Vagina (tissue), 2 donors: Measurements from ENCODE around the gene BAHCC1. TPM values are rescaled to one million over a fixed set of nuclear protein-coding genes. Genes with fewer than 3 reads are reported as not detected.

ENCODE experiments used
- DNase-seq, 2 donors: peaks; one replicate each; pipeline ENCODE4 v3.0.0-alpha.2; 2017; ENCODE audit errors: extremely low spot score in 2 of 2
- H3K27ac ChIP-seq: fragments of 200-600 bp; sonication (generic); one replicate; pipeline ENCODE4 v1.5.1; 2019
- H3K27me3 ChIP-seq: fragments of 200-600 bp; sonication (generic); one replicate; pipeline ENCODE4 v1.5.1; 2019
- H3K36me3 ChIP-seq, 2 donors: fragments of 200-600 bp; sonication (generic); one replicate each; pipeline ENCODE4 v1.5.1; 2017 to 2019
- H3K4me1 ChIP-seq: fragments of 200-600 bp; sonication (generic); one replicate; pipeline ENCODE4 v1.5.1; 2019
- H3K4me3 ChIP-seq, 2 donors: fragments of 200-600 bp; sonication (generic); 1 replicate in 1 of 2; 2 replicates in 1 of 2; pipeline ENCODE4 v1.5.1; 2016 to 2019
- H3K9me3 ChIP-seq: fragments of 200-600 bp; sonication (generic); one replicate; pipeline ENCODE4 v1.5.1; 2019
- CTCF ChIP-seq, 3 experiments: fragments of 450-650 bp in 2 of 3; fragments of 200-600 bp in 1 of 3; sonication (generic) in 1 of 3; IDR thresholded peaks; one replicate each; pipeline ENCODE4 v1.5.1; 2017 to 2019; ENCODE audit warnings: antibody characterized with exemption in 3 of 3, mild to moderate bottlenecking in 2 of 3, moderate library complexity in 2 of 3
- POLR2A ChIP-seq, 2 donors: fragments of 450-650 bp; IDR thresholded peaks; one replicate each; pipeline ENCODE4 v1.6.1; 2017; ENCODE audit warnings: antibody characterized with exemption in 2 of 2, mild to moderate bottlenecking in 2 of 2, moderate library complexity in 2 of 2
- POLR2AphosphoS5 ChIP-seq, 2 donors: sonication (generic); formaldehyde crosslinking; IDR thresholded peaks; one replicate each; pipeline ENCODE4 v1.9.0; 2017; ENCODE audit warnings: antibody characterized with exemption in 2 of 2, mild to moderate bottlenecking in 2 of 2, low read depth in 1 of 2; ENCODE audit not compliant: insufficient read depth in 1 of 2
- intact Hi-C: fragments of 100-400 bp; cut with DNase I; formaldehyde crosslinking; loops from one replicate; pipeline ENCODE4 v1.15.1; 2023
- total RNA-seq: library from RNA; depleted of rRNA; stranded (reverse); fragments of >200 nt; gene quantifications from one replicate; pipeline ENCODE4 v1.2.3, GENCODE V29; 2016

Gene BAHCC1
- total RNA-seq, 1 donor from 2014 or later: 9.1 TPM

DNA sequence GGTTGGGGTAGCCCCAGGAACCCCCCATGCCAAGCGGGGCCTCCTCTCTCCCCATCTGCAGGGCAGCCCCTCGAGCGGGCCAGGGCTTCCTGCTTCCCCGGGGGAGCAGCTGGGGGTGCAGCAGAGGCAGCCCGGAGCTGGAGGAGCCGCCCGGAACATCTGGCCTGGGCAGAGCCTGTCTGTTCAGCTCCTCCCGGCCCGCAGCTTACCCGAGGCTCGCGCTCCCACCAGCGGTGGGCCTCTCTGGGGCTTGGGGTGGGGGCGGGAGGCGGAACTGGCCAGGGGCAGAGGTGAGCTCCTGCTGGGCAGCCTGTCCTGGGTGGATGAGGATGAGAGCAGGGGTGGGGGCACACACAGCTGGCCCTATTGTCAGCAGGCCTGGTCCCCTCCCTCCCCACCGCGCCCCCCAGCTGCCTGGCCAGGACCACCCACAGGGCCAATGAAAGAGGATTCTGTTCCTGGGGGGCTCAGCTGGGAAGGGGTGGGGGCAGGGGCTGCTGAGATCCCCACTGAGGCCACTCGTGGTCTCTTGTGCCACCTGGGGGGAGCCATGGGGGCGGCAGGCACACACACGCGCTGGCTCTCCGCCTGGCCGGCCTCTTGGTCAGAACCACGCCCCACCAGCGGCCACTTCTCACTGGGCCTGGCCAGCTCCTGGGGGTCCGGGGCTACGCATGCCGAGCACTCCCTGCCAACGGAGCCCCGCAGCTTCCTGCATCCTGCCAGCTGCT lies 34.7 kb downstream of the BAHCC1 start:
- H3K27me3 ChIP-seq: no peaks in the 10 kb centered on the region
- intact Hi-C loops: no loop called here
- no peak for DNase-seq
- peak overlapping the region; percentile 3 to 26 for H3K4me3 ChIP-seq
- H3K4me1 ChIP-seq: peaks cover 37% of the 10 kb centered on the region
- H3K36me3 ChIP-seq: no peaks in the 10 kb centered on the region
- no peaks in the 10 kb centered on the region for H3K9me3 ChIP-seq
- TF ChIP-seq CTCF (IDR thresholded peaks at IDR 0.05): no peak
- TF ChIP-seq POLR2AphosphoS5 (IDR thresholded peaks at IDR 0.05; ENCODE audit: insufficient read depth in 1 of 2, low read depth in 1 of 2): no peak
- no peak for TF ChIP-seq POLR2A (IDR thresholded peaks at IDR 0.05)
- H3K27ac ChIP-seq: no peak overlapping the region

DNA sequence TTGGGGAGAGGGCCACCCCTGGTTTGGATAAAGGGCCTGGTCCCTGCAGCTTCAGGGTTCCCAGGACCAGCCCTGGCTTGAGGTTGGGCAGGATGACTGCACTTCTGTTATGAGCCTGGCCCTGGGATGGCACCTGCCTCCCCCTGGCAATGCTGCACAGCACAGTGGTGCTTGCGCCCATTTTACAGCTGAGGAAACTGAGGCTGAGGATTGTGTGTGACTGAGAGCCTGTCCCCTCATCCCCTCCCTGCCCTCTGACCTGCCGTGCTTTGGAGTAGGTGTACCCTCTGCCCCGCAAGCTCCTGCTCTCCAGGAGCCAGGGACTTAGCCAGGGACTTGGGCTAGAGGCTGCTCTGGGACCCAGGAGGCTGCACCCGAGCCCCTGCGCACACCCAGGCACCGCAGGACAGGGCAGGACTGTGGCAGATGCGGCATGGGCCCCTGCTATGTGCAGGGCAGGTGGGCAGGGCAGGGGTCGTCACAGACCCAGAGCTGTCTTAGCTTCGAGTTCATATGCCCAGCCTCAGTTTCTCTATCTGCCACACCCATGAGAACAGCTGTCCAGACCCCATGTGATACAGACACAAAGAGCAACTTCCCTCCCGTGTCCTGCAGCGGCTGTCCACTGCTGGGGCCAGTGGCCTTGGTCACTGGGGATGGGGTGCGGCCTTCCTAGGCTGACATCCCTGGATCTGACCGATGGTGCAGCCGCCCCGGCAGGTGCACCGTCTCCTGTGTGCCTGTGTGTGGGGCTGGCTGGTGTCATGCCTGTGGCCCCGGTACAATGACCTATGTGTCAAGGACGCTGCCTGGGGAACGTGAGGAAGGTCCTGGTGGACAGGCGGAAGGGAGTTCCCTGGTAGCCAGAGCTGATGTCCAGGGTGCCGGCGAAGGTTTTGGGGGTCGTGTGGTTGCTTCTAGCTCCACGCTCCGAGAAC lies 36.6 kb downstream of the BAHCC1 start:
- Histone ChIP-seq H3K27ac (no peak overlapping the region), H3K4me3 (no peak overlapping the region), H3K27me3 (no peaks in the 10 kb centered on the region), H3K9me3 (no peaks in the 10 kb centered on the region), H3K4me1 (peaks cover 54% of the 10 kb centered on the region), H3K36me3 (no peaks in the 10 kb centered on the region)
- no peak for DNase-seq
- no peak for TF ChIP-seq CTCF (IDR thresholded peaks at IDR 0.05)
- no peak for TF ChIP-seq POLR2A (IDR thresholded peaks at IDR 0.05)
- no peak for TF ChIP-seq POLR2AphosphoS5 (IDR thresholded peaks at IDR 0.05; ENCODE audit: insufficient read depth in 1 of 2, low read depth in 1 of 2)
- intact Hi-C loops: no loop called here

DNA sequence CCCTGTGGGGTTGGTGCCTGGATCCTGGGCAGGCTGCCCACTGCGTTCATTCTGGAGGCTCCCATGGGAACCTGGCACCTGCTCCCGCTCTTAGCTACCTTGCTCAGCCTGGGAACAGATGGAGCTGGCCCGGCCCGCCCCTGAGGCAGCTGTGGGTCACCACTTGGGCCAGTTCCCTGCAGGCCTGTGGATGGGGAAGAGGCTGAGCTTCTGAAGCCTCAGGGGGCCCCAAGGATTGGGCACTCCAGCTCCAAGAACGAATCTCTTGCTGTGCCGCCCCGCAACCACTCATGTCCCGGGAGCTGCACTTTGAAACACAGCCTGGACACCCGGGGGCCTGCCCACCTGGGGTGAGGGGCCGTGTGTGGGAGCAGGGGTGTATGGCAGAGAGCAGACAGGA lies 37.7 kb downstream of the BAHCC1 start:
- DNase-seq: no peak
- Histone ChIP-seq H3K27me3 (no peaks in the 10 kb centered on the region), H3K27ac (no peak overlapping the region), H3K4me1 (peaks cover 58% of the 10 kb centered on the region), H3K36me3 (no peaks in the 10 kb centered on the region), H3K4me3 (no peak overlapping the region), H3K9me3 (no peaks in the 10 kb centered on the region)
- TF ChIP-seq POLR2AphosphoS5 (IDR thresholded peaks at IDR 0.05; ENCODE audit: insufficient read depth in 1 of 2, low read depth in 1 of 2) (no peak), CTCF (IDR thresholded peaks at IDR 0.05) (no peak), POLR2A (IDR thresholded peaks at IDR 0.05) (no peak)
- intact Hi-C loops: no loop called here

DNA sequence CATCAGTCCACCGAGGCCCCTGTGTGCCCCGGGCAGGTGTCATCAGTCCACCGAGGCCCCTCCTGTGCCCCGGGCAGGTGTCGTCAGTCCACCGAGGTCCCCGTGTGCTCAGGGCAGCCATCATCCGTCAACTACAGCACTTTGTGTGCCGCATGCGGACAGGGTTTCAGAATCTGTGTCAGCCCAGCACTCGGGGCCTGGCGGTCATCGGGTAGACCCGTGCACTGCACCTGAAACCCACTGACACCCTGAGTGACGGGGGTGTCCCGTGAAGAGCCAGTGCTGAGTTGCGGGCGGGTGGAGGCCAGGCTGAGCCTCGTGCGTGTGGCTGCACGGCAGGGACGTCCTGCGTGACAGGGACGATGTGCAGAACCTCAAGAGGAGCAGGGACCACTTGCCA lies 38.4 kb downstream of the BAHCC1 start:
- intact Hi-C loops: no loop called here
- Histone ChIP-seq H3K27me3 (no peaks in the 10 kb centered on the region), H3K4me3 (no peak overlapping the region), H3K36me3 (no peaks in the 10 kb centered on the region), H3K4me1 (peaks cover 52% of the 10 kb centered on the region), H3K9me3 (no peaks in the 10 kb centered on the region), H3K27ac (no peak overlapping the region)
- TF ChIP-seq POLR2AphosphoS5 (IDR thresholded peaks at IDR 0.05; ENCODE audit: insufficient read depth in 1 of 2, low read depth in 1 of 2) (no peak), POLR2A (IDR thresholded peaks at IDR 0.05) (no peak), CTCF (IDR thresholded peaks at IDR 0.05) (no peak)
- no peak for DNase-seq
